GM19023 (cell line): ENCODE measurements around the gene GIT1.
A peak's percentile ranks its signal among the peaks of the same experiment; 100 is the strongest.

Source experiments
- ATAC-seq: cut with Tn5 transposase; IDR thresholded peaks from one replicate; pipeline ENCODE4 v1.9.1; 2021; ENCODE audit warnings: mild to moderate bottlenecking, moderate library complexity; ENCODE audit not compliant: unreplicated experiment

GIT1 gene

GRCh38 chr17:29589524-29590410 is at the start of gene GIT1:
Gene GIT1, minus strand, starts transcription at chr17:29589648. Its CDS starts 270 bp downstream, at chr17:29589378.
- peak; percentile 58 for ATAC-seq

- ATAC-seq, result no peak
Measured at GRCh38 chr17:29633886-29634285, 44.4 kb upstream of the GIT1 start.

- ATAC-seq, result no peak
Measured at GRCh38 chr17:29630630-29631193, 41.3 kb upstream of the GIT1 start.

GRCh38 chr17:29629839-29630238 is 40.4 kb upstream of the GIT1 start:
- no peak for ATAC-seq

GRCh38 chr17:29628644-29629043 is 39.2 kb upstream of the GIT1 start:
- no peak for ATAC-seq

GRCh38 chr17:29627951-29628350 is 38.5 kb upstream of the GIT1 start:
- ATAC-seq, result no peak

- ATAC-seq, result no peak
Measured at GRCh38 chr17:29625037-29625750, 35.7 kb upstream of the GIT1 start.

- no peak for ATAC-seq
Measured at GRCh38 chr17:29624586-29624985, 35.1 kb upstream of the GIT1 start.

- ATAC-seq, result no peak
Measured at GRCh38 chr17:29623283-29623647, 33.8 kb upstream of the GIT1 start.

- peak; percentile 56 for ATAC-seq
Measured at GRCh38 chr17:29622337-29623282, 33.2 kb upstream of the GIT1 start, which contains the start of gene CORO6. Gene CORO6, minus strand, starts transcription at chr17:29622912. Its CDS starts 1,491 bp downstream, at chr17:29621421.

- ATAC-seq, result no peak
Measured at GRCh38 chr17:29621751-29622194, 32.3 kb upstream of the GIT1 start.

GRCh38 chr17:29620779-29621500 is 31.5 kb upstream of the GIT1 start:
- ATAC-seq, result no peak

GRCh38 chr17:29620271-29620670 is 30.8 kb upstream of the GIT1 start:
- no peak for ATAC-seq

GRCh38 chr17:29619251-29619650 is 29.8 kb upstream of the GIT1 start:
- ATAC-seq, result no peak

- no peak for ATAC-seq
Measured at GRCh38 chr17:29618272-29619065, 29.0 kb upstream of the GIT1 start.

GRCh38 chr17:29617481-29618271 is 28.2 kb upstream of the GIT1 start:
- peak; percentile 1 for ATAC-seq

GRCh38 chr17:29617125-29617480 is 27.7 kb upstream of the GIT1 start:
- peak; percentile 47 for ATAC-seq

- no peak for ATAC-seq
Measured at GRCh38 chr17:29616300-29617048, 27.0 kb upstream of the GIT1 start.
